Ishikawa (cell line): ENCODE results near the gene TCF7L2.

Source experiments
- CEBPB ChIP-seq: IDR thresholded peaks from 2 replicates; pipeline ENCODE4 v1.6.1; 2012
- CREB1 ChIP-seq: IDR thresholded peaks from 2 replicates; pipeline ENCODE4 v1.6.1; 2012; ENCODE audit warnings: low read depth
- EGR1 ChIP-seq: IDR thresholded peaks from 2 replicates; pipeline ENCODE4 v1.6.1; 2012
- EP300 ChIP-seq: IDR thresholded peaks from 2 replicates; pipeline ENCODE4 v1.6.1; 2012; ENCODE audit warnings: borderline replicate concordance
- FOXM1 ChIP-seq: IDR thresholded peaks from 2 replicates; pipeline ENCODE4 v1.6.1; 2012; ENCODE audit warnings: low read depth, borderline replicate concordance
- MAX ChIP-seq: IDR thresholded peaks from 2 replicates; pipeline ENCODE4 v1.6.1; 2012
- NFIC ChIP-seq: IDR thresholded peaks from 2 replicates; pipeline ENCODE4 v1.6.1; 2012
- RAD21 ChIP-seq: IDR thresholded peaks from 2 replicates; pipeline ENCODE4 v1.6.1; 2012; ENCODE audit warnings: low read depth
- REST ChIP-seq: IDR thresholded peaks from 2 replicates; pipeline ENCODE4 v1.6.1; 2012; ENCODE audit warnings: low read depth, mild to moderate bottlenecking
- TAF1 ChIP-seq: IDR thresholded peaks from 2 replicates; pipeline ENCODE4 v1.6.1; 2012; ENCODE audit warnings: low read depth, mild to moderate bottlenecking
- TCF12 ChIP-seq: IDR thresholded peaks from 2 replicates; pipeline ENCODE4 v1.6.1; 2012; ENCODE audit warnings: low read depth
- TEAD4 ChIP-seq: IDR thresholded peaks from 2 replicates; pipeline ENCODE4 v1.6.1; 2012
- USF1 ChIP-seq: IDR thresholded peaks from 2 replicates; pipeline ENCODE4 v1.6.1; 2012
- YY1 ChIP-seq: IDR thresholded peaks from 2 replicates; pipeline ENCODE4 v1.6.1; 2012; ENCODE audit warnings: low read depth
- ZBTB7A ChIP-seq: IDR thresholded peaks from 2 replicates; pipeline ENCODE4 v1.6.1; 2012; ENCODE audit warnings: low read depth

The TCF7L2 gene

GRCh38 chr10:113138937-113139585 is 189.0 kb downstream of the TCF7L2 start:
- no peak for TF ChIP-seq RAD21
- TF ChIP-seq EGR1: no peak

GRCh38 chr10:113139699-113140098 is 189.7 kb downstream of the TCF7L2 start:
- TF ChIP-seq YY1 (no peak), EP300 (no peak), NFIC (no peak), TAF1 (no peak), CREB1 (no peak), TCF12 (no peak), EGR1 (no peak), RAD21 (no peak), REST (no peak)

- TF ChIP-seq MAX: no peak
- no peak for TF ChIP-seq ZBTB7A
- no peak for TF ChIP-seq CREB1
- no peak for TF ChIP-seq REST
- no peak for TF ChIP-seq NFIC
- TF ChIP-seq CEBPB: no peak
- TF ChIP-seq EGR1: no peak
These were observed 190.3 kb downstream of the TCF7L2 start for GRCh38 chr10:113140143-113141011.

- TF ChIP-seq CEBPB: no peak
- no peak for TF ChIP-seq EP300
- no peak for TF ChIP-seq YY1
- no peak for TF ChIP-seq REST
- no peak for TF ChIP-seq MAX
- TF ChIP-seq FOXM1: no peak
- TF ChIP-seq EGR1: no peak
- no peak for TF ChIP-seq RAD21
- no peak for TF ChIP-seq TEAD4
- no peak for TF ChIP-seq NFIC
- TF ChIP-seq ZBTB7A: no peak
- no peak for TF ChIP-seq CREB1
- no peak for TF ChIP-seq TAF1
- no peak for TF ChIP-seq USF1
- no peak for TF ChIP-seq TCF12
These were observed 192.7 kb downstream of the TCF7L2 start for GRCh38 chr10:113142601-113143362.

GRCh38 chr10:113144576-113144975 is 194.5 kb downstream of the TCF7L2 start:
- TF ChIP-seq REST: no peak
- no peak for TF ChIP-seq CREB1
